GM12878 (cell line): ENCODE results near the gene DNAJC25. TPM values are rescaled to one million over a fixed set of nuclear protein-coding genes. Genes with fewer than 3 reads are reported as not detected.

Source experiments
- ATAC-seq: fragments of 200-7000 bp; cut with Tn5 transposase; 3 replicates; pipeline ENCODE4 v1.9.1; 2020; ENCODE audit warnings: mild to moderate bottlenecking, moderate library complexity
- BruUV-seq: library from RNA; stranded (reverse); fragments of 400-500 nt; replicated peaks from 2 replicates; lab custom pipeline; 2021; lab: Mats Ljungman, UMichigan
- CTCF ChIA-PET: fragments of 300-600 bp; sonication (Branson Sonifier 250); formaldehyde crosslinking; extraction: SDS; loops from one replicate; lab custom pipeline; 2021; ENCODE audit warnings: inconsistent platforms; lab: Yijun Ruan, JAX
- POLR2A ChIA-PET: fragments of 350-600 bp; formaldehyde crosslinking; extraction: SDS; loops from one replicate; lab custom pipeline; 2021; ENCODE audit warnings: inconsistent platforms; lab: Charles Lee
- RAD21 ChIA-PET: fragments of 300-600 bp; sonication (Branson Sonifier 250); formaldehyde crosslinking; loops from one replicate; lab custom pipeline; 2023; ENCODE audit warnings: antibody characterized with exemption; ENCODE audit not compliant: unreplicated experiment; lab: Charles Lee
- SMC1A ChIA-PET: fragments of 300-600 bp; sonication (Branson Sonifier 250); formaldehyde crosslinking; loops from one replicate; lab custom pipeline; 2023; ENCODE audit not compliant: unreplicated experiment, uncharacterized antibody; lab: Charles Lee
- DNase-seq: peaks from one replicate; pipeline ENCODE4 v3.0.0-alpha.2; 2011; ENCODE audit warnings: low read depth, low spot score
- FAIRE-seq: peaks from 3 replicates; lab custom pipeline; 2011; peaks lifted over from hg19 to GRCh38; lab: Jason Lieb, UNC
- H2AFZ ChIP-seq: 2 replicates; pipeline ENCODE4 v1.6.0; 2011; ENCODE audit warnings: low read depth, low read length, control low read depth; ENCODE audit not compliant: control insufficient read depth
- H3K27ac ChIP-seq: 2 replicates; pipeline ENCODE4 v1.5.1; 2011; ENCODE audit warnings: control low read depth; ENCODE audit not compliant: control insufficient read depth, insufficient read depth
- H3K27me3 ChIP-seq, 2 experiments: replicated peaks in 1 of 2; 2 replicates each; pipeline versions ENCODE4 v1.6.0 to v1.6.1; 2011; ENCODE audit warnings: low read length in 1 of 2; ENCODE audit not compliant: control insufficient read depth in 2 of 2, insufficient read depth in 2 of 2
- H3K36me3 ChIP-seq, 2 experiments: 2 replicates each; pipeline ENCODE4 v1.5.1; 2011; ENCODE audit warnings: low read length in 1 of 2; ENCODE audit not compliant: control insufficient read depth in 2 of 2, insufficient read depth in 2 of 2
- H3K4me1 ChIP-seq: 2 replicates; pipeline ENCODE4 v1.6.1; 2011; ENCODE audit warnings: mild to moderate bottlenecking, low read length, moderate library complexity, mixed read lengths; ENCODE audit not compliant: control insufficient read depth, insufficient read depth
- H3K4me2 ChIP-seq: 2 replicates; pipeline ENCODE4 v1.6.0; 2011; ENCODE audit warnings: control low read depth; ENCODE audit not compliant: control insufficient read depth, insufficient read depth
- H3K4me3 ChIP-seq: fragments of 200-600 bp; sonication (generic); 2 replicates; pipeline ENCODE4 v1.5.1; 2016
- H3K79me2 ChIP-seq: 2 replicates; pipeline ENCODE4 v1.6.0; 2011; ENCODE audit warnings: low read length; ENCODE audit not compliant: control insufficient read depth, insufficient read depth
- H3K9ac ChIP-seq: 2 replicates; pipeline ENCODE4 v1.8.0; 2011; ENCODE audit warnings: low read length, control low read depth, mixed read lengths; ENCODE audit not compliant: control insufficient read depth, insufficient read depth
- H3K9me3 ChIP-seq: replicated peaks from 3 replicates; pipeline ENCODE4 v1.5.1; 2011; ENCODE audit warnings: mild to moderate bottlenecking, low read length; ENCODE audit not compliant: control insufficient read depth, insufficient read depth
- H4K20me1 ChIP-seq: 2 replicates; pipeline ENCODE4 v1.6.0; 2011; ENCODE audit not compliant: control insufficient read depth, insufficient read depth
- DPF2 ChIP-seq: fragments of 450-650 bp; IDR thresholded peaks from 2 replicates; pipeline ENCODE4 v1.6.1; 2017; ENCODE audit warnings: mild to moderate bottlenecking
- WGBS: methylation state at CpG from one replicate; pipeline ENCODE4 v1.1.6; 2016; ENCODE audit warnings: low lambda C conversion rate; ENCODE audit not compliant: insufficient replicate concordance, insufficient coverage; ENCODE audit errors: missing lambda C conversion rate; 5-methylcytosine and 5-hydroxymethylcytosine counted together
- in situ Hi-C: fragments of 300-500 bp; cut with MboI; formaldehyde crosslinking; loops from 9 replicates; pipeline ENCODE4 v1.14.3; 2018; ENCODE audit warnings: mixed read lengths
- intact Hi-C: fragments of 100-400 bp; cut with micrococcal nuclease; formaldehyde crosslinking; loops from one replicate; pipeline ENCODE4 v1.14.2; 2022; ENCODE audit not compliant: unreplicated experiment
- polyA plus RNA-seq, 11 experiments: library from polyadenylated mRNA; depleted of rRNA in 4 of 11; unstranded in 6 of 11; stranded (reverse) in 5 of 11; fragments of >200 nt; fragmentation: Nextera tagmentation in 4 of 11; fragmentation: Illumina TruSeq in 1 of 11; extraction: Ambion mirVana in 4 of 11; extraction: Trizol in 1 of 11; gene quantifications; 1 replicate in 1 of 11; 2 replicates in 10 of 11; pipeline versions ENCODE4 v1.2.1 to v1.2.3, GENCODE V29; 2011 to 2016; ENCODE audit warnings: inconsistent platforms in 2 of 11, missing spikeins in 2 of 11, low read depth in 1 of 11
- total RNA-seq, 4 experiments: library from RNA; depleted of rRNA in 3 of 4; stranded (reverse); fragments of >200 nt in 3 of 4; fragmentation: Illumina TruSeq in 1 of 4; extraction: Trizol in 1 of 4; gene quantifications; 2 replicates each; pipeline versions ENCODE4 v1.2.1 to v1.2.3, GENCODE V29; 2013 to 2021
- TF ChIP-seq, protein P1 (sequence below): fragments of 450-650 bp; IDR thresholded peaks from 2 replicates; pipeline ENCODE4 v1.6.1; 2017; ENCODE audit warnings: mild to moderate bottlenecking, low read depth, inconsistent platforms; ENCODE audit not compliant: poor library complexity, severe bottlenecking
- TF ChIP-seq, protein P2 (sequence below): fragments of 450-650 bp; formaldehyde crosslinking; IDR thresholded peaks from 2 replicates; pipeline ENCODE4 v1.5.0; 2022; ENCODE audit warnings: mild to moderate bottlenecking, missing genetic modification characterization
- TF ChIP-seq, protein P3 (sequence below): IDR thresholded peaks from 2 replicates; pipeline ENCODE4 v1.6.1; 2011; ENCODE audit warnings: mild to moderate bottlenecking, low read depth, low read length, moderate library complexity; ENCODE audit not compliant: insufficient replicate concordance

The DNAJC25 gene
- total and polyA plus RNA-seq, 10 of the 15 experiments (the other 5 are each of a cell fraction or from before 2014, with no cell fraction given), result 2.4 to 6.4 (median 4.0) TPM

DNA sequence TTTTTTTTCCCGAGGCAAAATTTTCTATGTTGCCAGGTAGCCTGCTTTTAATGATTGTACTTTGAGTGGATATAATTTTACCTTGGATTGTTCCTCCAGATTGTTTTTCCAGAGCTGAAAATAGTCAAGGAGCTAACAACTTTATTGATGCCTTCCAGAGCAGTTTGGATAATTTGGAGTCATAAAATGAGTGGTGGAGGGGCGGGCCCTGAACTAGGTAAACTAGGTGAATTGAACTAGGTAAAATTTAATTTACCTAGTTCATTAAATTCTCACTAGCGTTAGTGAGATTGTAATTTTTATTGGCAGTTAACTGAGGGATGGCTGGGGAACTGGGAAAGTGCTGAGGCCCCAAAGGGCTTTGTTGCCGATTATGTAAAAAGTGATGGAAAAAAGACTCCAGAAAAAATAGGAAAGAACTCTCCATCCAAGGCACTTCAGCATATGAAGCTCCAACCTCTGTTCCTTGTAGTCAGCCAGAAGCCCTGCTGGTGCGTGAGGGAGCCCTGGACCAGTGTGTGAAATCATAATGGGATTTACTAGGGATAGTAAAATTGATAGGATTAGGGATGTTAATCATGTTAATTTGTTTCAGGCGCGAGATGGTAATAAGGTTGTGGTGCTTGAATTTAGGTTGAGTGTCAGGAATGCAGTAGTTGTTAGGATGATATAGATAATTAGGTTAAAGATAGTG lies 1.7 kb downstream of the DNAJC25 start:
- in situ Hi-C loops (no loop called here), intact Hi-C loops (loop anchor here (10.0 kb wide), 2 partner anchors 442 to 1378 kb away; partner anchors contain the start of gene TXN)
- TF ChIP-seq, protein P1, sequence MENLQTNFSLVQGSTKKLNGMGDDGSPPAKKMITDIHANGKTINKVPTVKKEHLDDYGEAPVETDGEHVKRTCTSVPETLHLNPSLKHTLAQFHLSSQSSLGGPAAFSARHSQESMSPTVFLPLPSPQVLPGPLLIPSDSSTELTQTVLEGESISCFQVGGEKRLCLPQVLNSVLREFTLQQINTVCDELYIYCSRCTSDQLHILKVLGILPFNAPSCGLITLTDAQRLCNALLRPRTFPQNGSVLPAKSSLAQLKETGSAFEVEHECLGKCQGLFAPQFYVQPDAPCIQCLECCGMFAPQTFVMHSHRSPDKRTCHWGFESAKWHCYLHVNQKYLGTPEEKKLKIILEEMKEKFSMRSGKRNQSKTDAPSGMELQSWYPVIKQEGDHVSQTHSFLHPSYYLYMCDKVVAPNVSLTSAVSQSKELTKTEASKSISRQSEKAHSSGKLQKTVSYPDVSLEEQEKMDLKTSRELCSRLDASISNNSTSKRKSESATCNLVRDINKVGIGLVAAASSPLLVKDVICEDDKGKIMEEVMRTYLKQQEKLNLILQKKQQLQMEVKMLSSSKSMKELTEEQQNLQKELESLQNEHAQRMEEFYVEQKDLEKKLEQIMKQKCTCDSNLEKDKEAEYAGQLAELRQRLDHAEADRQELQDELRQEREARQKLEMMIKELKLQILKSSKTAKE, result no peak
- Histone ChIP-seq H3K9me3 (no peaks in the 10 kb centered on the region), H3K4me1 (no peaks in the 10 kb centered on the region; the same call in 1 of the 2 replicates), H2AFZ (no peak overlapping the region), H3K4me3 (peak overlapping the region; percentile 86), H3K27me3 (no peaks in the 10 kb centered on the region), H3K79me2 (peaks cover 66% of the 10 kb centered on the region), H3K36me3 (0 out of 4 replicates have a peak, but pooled peaks cover 0 to 3% of the 10 kb centered on the region in 2 experiments), H3K27ac (no peak overlapping the region), H3K4me2 (peak overlapping the region; percentile 67), H3K9ac (peak overlapping the region; percentile 20; the same call in 1 of the 2 replicates), H4K20me1 (no peaks in the 10 kb centered on the region)
- CTCF ChIA-PET, result no interaction called here
- no peak for ATAC-seq
- DNase-seq, result no peak
- no TSS peak for BruUV-seq
- POLR2A ChIA-PET, result interaction anchor here (0.7 kb wide), 1 partner anchor 1659 kb away, joined by 3 read pairs; no protein-coding TSS in a partner anchor
- FAIRE-seq, result no peak
- RAD21 ChIA-PET, result no interaction called here
- SMC1A ChIA-PET, result interaction anchor here (0.7 kb wide), 1 partner anchor 59 kb away, joined by 4 read pairs; no protein-coding TSS in a partner anchor
- 95% methylated on average over 7 of the region's 7 CpGs for WGBS

DNA sequence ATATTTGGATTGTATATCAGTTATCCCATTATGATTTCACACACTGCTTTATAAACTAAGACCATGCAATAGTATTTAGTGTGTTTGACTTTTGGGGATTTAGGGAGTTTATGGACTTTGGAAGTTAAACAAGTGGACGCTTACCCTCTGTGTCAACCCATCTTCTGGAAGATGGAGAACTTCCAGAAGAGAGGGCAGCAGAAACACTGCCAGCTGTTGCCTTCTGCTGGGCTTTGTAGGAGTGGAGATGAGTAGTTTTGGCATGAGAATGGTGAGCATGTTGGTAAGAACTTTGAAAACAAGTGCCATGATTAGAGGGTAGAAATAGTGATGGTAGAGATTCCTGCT lies 2.2 kb downstream of the DNAJC25 start:
- Histone ChIP-seq H2AFZ (no peak overlapping the region), H3K4me3 (peak overlapping the region; percentile 86; the same call in 1 of the 2 replicates), H3K4me2 (peak overlapping the region; percentile 67), H3K4me1 (no peaks in the 10 kb centered on the region; the same call in 1 of the 2 replicates), H3K27me3 (no peaks in the 10 kb centered on the region), H3K9me3 (no peaks in the 10 kb centered on the region), H3K27ac (no peak overlapping the region), H4K20me1 (no peaks in the 10 kb centered on the region), H3K36me3 (0 out of 4 replicates have a peak, but pooled peaks cover 0 to 3% of the 10 kb centered on the region in 2 experiments), H3K79me2 (peaks cover 71% of the 10 kb centered on the region), H3K9ac (no peak overlapping the region)
- no TSS peak for BruUV-seq
- DNase-seq, result no peak
- ATAC-seq, result no peak
- WGBS, result 95% methylated on average over 1 of the region's 1 CpG
- ChIA-PET POLR2A (no interaction called here), CTCF (no interaction called here), SMC1A (interaction anchor here (1.1 kb wide), 1 partner anchor 129 kb away, joined by 3 read pairs; no protein-coding TSS in a partner anchor), RAD21 (no interaction called here)
- intact Hi-C loops (loop anchor here (10.0 kb wide), 2 partner anchors 441 to 1379 kb away; partner anchors contain the start of gene TXN), in situ Hi-C loops (no loop called here)
- FAIRE-seq, result no peak
- TF ChIP-seq, protein P2, sequence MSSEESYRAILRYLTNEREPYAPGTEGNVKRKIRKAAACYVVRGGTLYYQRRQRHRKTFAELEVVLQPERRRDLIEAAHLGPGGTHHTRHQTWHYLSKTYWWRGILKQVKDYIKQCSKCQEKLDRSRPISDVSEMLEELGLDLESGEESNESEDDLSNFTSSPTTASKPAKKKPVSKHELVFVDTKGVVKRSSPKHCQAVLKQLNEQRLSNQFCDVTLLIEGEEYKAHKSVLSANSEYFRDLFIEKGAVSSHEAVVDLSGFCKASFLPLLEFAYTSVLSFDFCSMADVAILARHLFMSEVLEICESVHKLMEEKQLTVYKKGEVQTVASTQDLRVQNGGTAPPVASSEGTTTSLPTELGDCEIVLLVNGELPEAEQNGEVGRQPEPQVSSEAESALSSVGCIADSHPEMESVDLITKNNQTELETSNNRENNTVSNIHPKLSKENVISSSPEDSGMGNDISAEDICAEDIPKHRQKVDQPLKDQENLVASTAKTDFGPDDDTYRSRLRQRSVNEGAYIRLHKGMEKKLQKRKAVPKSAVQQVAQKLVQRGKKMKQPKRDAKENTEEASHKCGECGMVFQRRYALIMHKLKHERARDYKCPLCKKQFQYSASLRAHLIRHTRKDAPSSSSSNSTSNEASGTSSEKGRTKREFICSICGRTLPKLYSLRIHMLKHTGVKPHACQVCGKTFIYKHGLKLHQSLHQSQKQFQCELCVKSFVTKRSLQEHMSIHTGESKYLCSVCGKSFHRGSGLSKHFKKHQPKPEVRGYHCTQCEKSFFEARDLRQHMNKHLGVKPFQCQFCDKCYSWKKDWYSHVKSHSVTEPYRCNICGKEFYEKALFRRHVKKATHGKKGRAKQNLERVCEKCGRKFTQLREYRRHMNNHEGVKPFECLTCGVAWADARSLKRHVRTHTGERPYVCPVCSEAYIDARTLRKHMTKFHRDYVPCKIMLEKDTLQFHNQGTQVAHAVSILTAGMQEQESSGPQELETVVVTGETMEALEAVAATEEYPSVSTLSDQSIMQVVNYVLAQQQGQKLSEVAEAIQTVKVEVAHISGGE (CRISPR knock-in tag), result no peak
- TF ChIP-seq, protein P3, sequence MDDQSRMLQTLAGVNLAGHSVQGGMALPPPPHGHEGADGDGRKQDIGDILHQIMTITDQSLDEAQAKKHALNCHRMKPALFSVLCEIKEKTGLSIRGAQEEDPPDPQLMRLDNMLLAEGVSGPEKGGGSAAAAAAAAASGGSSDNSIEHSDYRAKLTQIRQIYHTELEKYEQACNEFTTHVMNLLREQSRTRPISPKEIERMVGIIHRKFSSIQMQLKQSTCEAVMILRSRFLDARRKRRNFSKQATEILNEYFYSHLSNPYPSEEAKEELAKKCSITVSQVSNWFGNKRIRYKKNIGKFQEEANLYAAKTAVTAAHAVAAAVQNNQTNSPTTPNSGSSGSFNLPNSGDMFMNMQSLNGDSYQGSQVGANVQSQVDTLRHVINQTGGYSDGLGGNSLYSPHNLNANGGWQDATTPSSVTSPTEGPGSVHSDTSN, result no peak
- TF ChIP-seq, protein P1, result no peak
- TF ChIP-seq DPF2, result no peak
